Loucy (cell line): Measurements from ENCODE around the gene WFIKKN1.

ENCODE experiments used
- H2AFZ ChIP-seq: fragments of 200-600 bp; sonication (generic); 2 replicates; pipeline ENCODE4 v1.6.0; 2016; ENCODE audit warnings: antibody characterized with exemption, mild to moderate bottlenecking, low read length, moderate library complexity
- H3F3A ChIP-seq: fragments of 200-600 bp; 2 replicates; pipeline ENCODE4 v1.6.0; 2016; ENCODE audit warnings: antibody characterized with exemption, low read depth, mild to moderate bottlenecking
- H3K27me3 ChIP-seq: fragments of 200-600 bp; sonication (generic); 2 replicates; pipeline ENCODE4 v1.6.1; 2014; ENCODE audit warnings: low read length, mild to moderate bottlenecking; ENCODE audit not compliant: insufficient read depth, poor library complexity, severe bottlenecking
- H3K36me3 ChIP-seq: fragments of 200-600 bp; sonication (generic); 2 replicates; pipeline ENCODE4 v1.6.1; 2016; ENCODE audit warnings: low read length; ENCODE audit not compliant: insufficient read depth
- H3K4me1 ChIP-seq: fragments of 200-600 bp; sonication (generic); 2 replicates; pipeline ENCODE4 v1.5.1; 2014; ENCODE audit warnings: low read length, mild to moderate bottlenecking; ENCODE audit not compliant: insufficient read depth, poor library complexity, severe bottlenecking
- H3K4me2 ChIP-seq: fragments of 200-600 bp; sonication (generic); 2 replicates; pipeline ENCODE4 v1.6.0; 2014; ENCODE audit warnings: antibody characterized with exemption, low read length, low read depth, mild to moderate bottlenecking; ENCODE audit not compliant: poor library complexity, severe bottlenecking
- H3K4me3 ChIP-seq: fragments of 200-600 bp; sonication (generic); 2 replicates; pipeline ENCODE4 v1.5.1; 2014; ENCODE audit warnings: low read length, mild to moderate bottlenecking, mixed read lengths; ENCODE audit not compliant: poor library complexity, severe bottlenecking
- H3K79me2 ChIP-seq: fragments of 200-600 bp; sonication (generic); 2 replicates; pipeline ENCODE4 v1.6.1; 2014; ENCODE audit warnings: low read length; ENCODE audit not compliant: insufficient read depth
- H3K9ac ChIP-seq: fragments of 200-600 bp; sonication (generic); 2 replicates; pipeline ENCODE4 v1.6.0; 2014; ENCODE audit warnings: mild to moderate bottlenecking, low read depth, low read length, moderate library complexity; ENCODE audit not compliant: poor library complexity, severe bottlenecking
- H3K9me2 ChIP-seq: fragments of 200-600 bp; sonication (generic); replicated peaks from 2 replicates; pipeline ENCODE4 v1.6.1; 2016; ENCODE audit warnings: low read depth, low read length, mixed read lengths
- H3K9me3 ChIP-seq: fragments of 200-600 bp; sonication (generic); 2 replicates; pipeline ENCODE4 v1.6.1; 2014; ENCODE audit warnings: mild to moderate bottlenecking, antibody characterized with exemption, low read length, low read depth; ENCODE audit not compliant: insufficient read depth
- H4K20me1 ChIP-seq: fragments of 200-600 bp; sonication (generic); 2 replicates; pipeline ENCODE4 v1.6.0; 2014; ENCODE audit warnings: antibody characterized with exemption, low read length, mild to moderate bottlenecking; ENCODE audit not compliant: insufficient read depth, poor library complexity, severe bottlenecking
- CTCF ChIP-seq: fragments of 200-600 bp; sonication (generic); conservative IDR thresholded peaks from 2 replicates; pipeline ENCODE4 v1.5.1; 2014; ENCODE audit warnings: mild to moderate bottlenecking, antibody characterized with exemption, low read length
- EZH2phosphoT487 ChIP-seq: fragments of 200-600 bp; IDR thresholded peaks from 2 replicates; pipeline ENCODE4 v1.6.1; 2018; ENCODE audit warnings: antibody characterized with exemption, mild to moderate bottlenecking, moderate library complexity, borderline replicate concordance

WFIKKN1 gene

GRCh38 chr16:631808-632358, 1.1 kb downstream of the WFIKKN1 start:
- H3K4me1 ChIP-seq = no peaks in the 10 kb centered on the region

GRCh38 chr16:632486-633335, 1.9 kb downstream of the WFIKKN1 start:
- Histone ChIP-seq H3K36me3 (no peaks in the 10 kb centered on the region), H3F3A (no peaks in the 10 kb centered on the region), H4K20me1 (no peaks in the 10 kb centered on the region), H2AFZ (no peak overlapping the region), H3K79me2 (peaks cover 14% of the 10 kb centered on the region), H3K9me2 (no peaks in the 10 kb centered on the region), H3K4me2 (no peak overlapping the region), H3K27me3 (no peaks in the 10 kb centered on the region), H3K4me3 (no peak overlapping the region), H3K9ac (no peak overlapping the region), H3K9me3 (no peaks in the 10 kb centered on the region), H3K4me1 (no peaks in the 10 kb centered on the region)
- TF ChIP-seq CTCF (no peak), EZH2phosphoT487 (no peak)

More at GRCh38 chr16:631808-632358, 1.1 kb downstream of the WFIKKN1 start:
- H3K4me3 ChIP-seq = no peak overlapping the region
- no peaks in the 10 kb centered on the region for H3K36me3 ChIP-seq
- H3K9me2 ChIP-seq = no peaks in the 10 kb centered on the region
- H2AFZ ChIP-seq = no peak overlapping the region
- peaks cover 14% of the 10 kb centered on the region for H3K79me2 ChIP-seq
- no peak overlapping the region for H3K9ac ChIP-seq
- H3F3A ChIP-seq = no peaks in the 10 kb centered on the region
- H4K20me1 ChIP-seq = no peaks in the 10 kb centered on the region
- TF ChIP-seq CTCF = no peak
- no peak for TF ChIP-seq EZH2phosphoT487
- no peaks in the 10 kb centered on the region for H3K27me3 ChIP-seq
- no peak overlapping the region for H3K4me2 ChIP-seq
- H3K9me3 ChIP-seq = no peaks in the 10 kb centered on the region

GRCh38 chr16:633336-634050, 2.7 kb downstream of the WFIKKN1 start:
- no peak for TF ChIP-seq CTCF
- TF ChIP-seq EZH2phosphoT487 = no peak
- Histone ChIP-seq H4K20me1 (no peaks in the 10 kb centered on the region), H3K4me3 (no peak overlapping the region), H3K9me3 (no peaks in the 10 kb centered on the region), H2AFZ (no peak overlapping the region), H3K79me2 (peaks cover 14% of the 10 kb centered on the region), H3K4me2 (no peak overlapping the region), H3K9ac (no peak overlapping the region), H3K9me2 (no peaks in the 10 kb centered on the region), H3K27me3 (no peaks in the 10 kb centered on the region), H3F3A (no peaks in the 10 kb centered on the region), H3K36me3 (no peaks in the 10 kb centered on the region), H3K4me1 (no peaks in the 10 kb centered on the region)
